ENCODE measurements around the gene TMCO5A.

The TMCO5A gene

DNA sequence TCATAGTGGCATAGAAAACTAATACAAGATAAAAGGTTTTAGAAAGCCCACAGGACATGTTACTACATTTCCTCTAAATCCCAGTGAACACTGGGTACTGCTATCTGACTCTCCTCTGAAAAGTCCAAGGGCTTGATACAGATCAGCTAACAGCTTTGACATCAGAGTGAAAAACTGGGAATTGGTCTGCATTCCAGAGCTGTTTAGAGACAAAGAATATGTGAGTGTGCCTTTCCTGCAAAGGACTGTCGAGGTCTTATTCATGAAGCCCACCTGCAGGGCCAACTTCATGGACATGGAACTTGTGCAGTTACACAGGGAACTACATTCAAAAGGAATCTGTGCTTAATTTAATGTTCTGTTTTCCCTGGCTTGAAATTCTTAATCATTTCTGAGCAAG lies 5.2 kb upstream of the TMCO5A start:
- TF ChIP-seq, protein P1, sequence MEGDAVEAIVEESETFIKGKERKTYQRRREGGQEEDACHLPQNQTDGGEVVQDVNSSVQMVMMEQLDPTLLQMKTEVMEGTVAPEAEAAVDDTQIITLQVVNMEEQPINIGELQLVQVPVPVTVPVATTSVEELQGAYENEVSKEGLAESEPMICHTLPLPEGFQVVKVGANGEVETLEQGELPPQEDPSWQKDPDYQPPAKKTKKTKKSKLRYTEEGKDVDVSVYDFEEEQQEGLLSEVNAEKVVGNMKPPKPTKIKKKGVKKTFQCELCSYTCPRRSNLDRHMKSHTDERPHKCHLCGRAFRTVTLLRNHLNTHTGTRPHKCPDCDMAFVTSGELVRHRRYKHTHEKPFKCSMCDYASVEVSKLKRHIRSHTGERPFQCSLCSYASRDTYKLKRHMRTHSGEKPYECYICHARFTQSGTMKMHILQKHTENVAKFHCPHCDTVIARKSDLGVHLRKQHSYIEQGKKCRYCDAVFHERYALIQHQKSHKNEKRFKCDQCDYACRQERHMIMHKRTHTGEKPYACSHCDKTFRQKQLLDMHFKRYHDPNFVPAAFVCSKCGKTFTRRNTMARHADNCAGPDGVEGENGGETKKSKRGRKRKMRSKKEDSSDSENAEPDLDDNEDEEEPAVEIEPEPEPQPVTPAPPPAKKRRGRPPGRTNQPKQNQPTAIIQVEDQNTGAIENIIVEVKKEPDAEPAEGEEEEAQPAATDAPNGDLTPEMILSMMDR (IDR thresholded peaks at IDR 0.05; ENCODE audit: low read depth, low read length, missing control alignments), result no peak
- DNase-seq (ENCODE audit: extremely low read depth, low read depth), result no peak

DNA sequence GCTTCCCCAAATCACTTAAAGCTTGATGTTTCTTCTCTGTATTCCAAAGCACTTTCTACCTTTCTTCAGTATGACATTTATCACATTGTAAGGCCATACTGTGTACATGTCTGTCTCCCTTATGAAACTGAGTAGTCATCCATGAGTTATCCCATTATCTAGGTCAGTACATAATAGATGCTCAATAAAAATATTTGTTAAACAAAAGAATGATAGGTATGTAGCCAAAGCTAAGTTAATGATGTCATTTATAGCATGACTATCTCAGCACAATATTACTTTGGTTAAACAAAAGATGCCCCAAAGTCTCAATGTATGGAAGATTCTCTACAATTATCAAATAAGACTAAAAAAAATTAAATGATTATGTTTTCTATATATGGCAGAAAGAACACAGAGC lies 3.1 kb upstream of the TMCO5A start:
- H3K4me3 ChIP-seq (replicated peaks; ENCODE audit: low read depth, low read length), result no peak overlapping the region
- TF ChIP-seq, protein P1 (IDR thresholded peaks at IDR 0.05; ENCODE audit: low read depth, low read length, missing control alignments), result no peak
- DNase-seq (ENCODE audit: extremely low read depth, low read depth), result no peak

More for the DNA sequence above, 5.2 kb upstream of the TMCO5A start:
- H3K4me3 ChIP-seq (replicated peaks; ENCODE audit: low read depth, low read length), result no peak overlapping the region

DNA sequence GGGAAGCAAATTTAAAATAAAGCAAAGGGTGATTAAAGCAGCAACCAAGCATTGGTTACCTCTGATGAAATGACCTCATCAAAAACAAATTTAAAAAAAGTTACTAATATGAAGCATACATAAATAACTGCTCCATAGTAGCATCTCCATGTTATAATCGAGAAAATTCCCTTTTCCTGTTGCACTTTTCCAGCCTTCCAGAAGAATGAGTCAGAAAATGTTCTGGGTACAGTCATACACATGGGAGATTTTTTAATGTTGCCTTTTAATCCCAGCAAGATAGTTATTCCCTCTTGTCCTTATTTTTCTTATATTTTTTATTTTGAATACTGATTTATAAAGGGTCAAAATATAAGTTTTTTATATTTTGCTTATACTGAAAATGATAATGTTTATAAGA lies 2.6 kb upstream of the TMCO5A start:
- TF ChIP-seq, protein P1 (IDR thresholded peaks at IDR 0.05; ENCODE audit: low read depth, low read length, missing control alignments), result no peak
- H3K4me3 ChIP-seq (replicated peaks; ENCODE audit: low read depth, low read length), result no peak overlapping the region
- DNase-seq (ENCODE audit: extremely low read depth, low read depth), result no peak

DNA sequence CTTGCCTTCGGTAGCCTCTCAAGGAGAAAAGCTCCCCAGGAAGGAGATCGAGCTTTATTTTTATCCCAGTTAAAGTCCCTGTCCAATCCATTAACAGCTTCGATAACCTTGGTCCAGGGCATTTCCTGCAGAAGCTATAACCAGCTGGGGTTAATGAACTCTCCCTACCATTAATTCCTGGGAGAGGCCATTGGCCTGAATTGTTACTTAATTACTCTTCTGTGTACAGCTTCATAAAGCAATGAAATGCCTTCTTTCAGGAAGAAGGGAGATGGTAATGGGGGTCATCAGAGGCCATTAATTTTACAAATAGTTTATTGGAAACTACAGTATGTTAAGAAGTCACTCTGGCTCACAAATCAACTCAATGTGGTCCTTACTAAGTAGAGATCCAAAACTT lies 1.9 kb upstream of the TMCO5A start:
- DNase-seq (ENCODE audit: extremely low read depth, low read depth), result no peak
- TF ChIP-seq, protein P1 (IDR thresholded peaks at IDR 0.05; ENCODE audit: low read depth, low read length, missing control alignments), result no peak
- no peak overlapping the region for H3K4me3 ChIP-seq (replicated peaks; ENCODE audit: low read depth, low read length)

DNA sequence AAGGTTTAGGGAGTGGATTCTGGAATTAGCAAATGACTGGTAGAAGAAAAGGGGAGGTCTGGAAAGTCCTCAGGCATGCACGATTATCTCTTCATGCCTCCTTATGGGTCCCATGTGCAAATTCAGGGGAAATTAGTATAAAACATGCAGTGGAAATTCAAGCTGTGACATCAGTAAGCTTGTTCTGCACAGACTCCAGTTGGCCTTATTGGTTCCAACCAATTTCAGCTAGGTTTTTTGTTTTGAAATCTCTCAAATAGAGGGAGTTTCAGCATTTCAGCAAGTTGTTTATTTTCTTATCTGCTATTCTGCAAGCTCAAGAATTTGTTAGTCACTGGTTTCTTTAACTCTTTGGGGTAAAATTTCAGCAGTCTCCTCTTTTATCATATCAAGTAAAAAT lies 774 bp upstream of the TMCO5A start:
- TF ChIP-seq, protein P1 (IDR thresholded peaks at IDR 0.05; ENCODE audit: low read depth, low read length, missing control alignments), result no peak
- no peak for DNase-seq (ENCODE audit: extremely low read depth, low read depth)
- no peak overlapping the region for H3K4me3 ChIP-seq (replicated peaks; ENCODE audit: low read depth, low read length)

DNA sequence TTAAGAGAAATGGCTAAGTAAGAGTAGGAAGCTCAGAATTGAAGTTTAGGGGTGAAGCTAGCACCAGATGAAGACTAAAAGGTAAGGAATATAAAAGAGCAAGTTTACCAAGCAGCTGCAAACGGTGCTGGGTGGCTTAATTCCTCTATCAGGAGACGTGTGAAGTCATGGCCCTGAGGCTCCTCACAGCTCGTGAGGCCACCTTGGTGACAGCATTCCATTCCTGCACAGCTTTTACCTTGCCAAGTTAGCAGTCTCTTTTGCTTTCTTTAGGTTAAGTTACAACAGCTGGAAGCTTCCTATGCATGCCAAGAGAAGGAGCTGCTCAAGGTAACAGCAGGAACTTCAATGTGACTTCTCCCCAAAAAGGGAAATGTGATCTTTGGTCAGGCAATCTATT lies 6.4 kb downstream of the TMCO5A start:
- no peak overlapping the region for H3K4me3 ChIP-seq (replicated peaks; ENCODE audit: low read depth, low read length)
- TF ChIP-seq, protein P1 (IDR thresholded peaks at IDR 0.05; ENCODE audit: low read depth, low read length, missing control alignments), result no peak
- DNase-seq (ENCODE audit: extremely low read depth, low read depth), result no peak

DNA sequence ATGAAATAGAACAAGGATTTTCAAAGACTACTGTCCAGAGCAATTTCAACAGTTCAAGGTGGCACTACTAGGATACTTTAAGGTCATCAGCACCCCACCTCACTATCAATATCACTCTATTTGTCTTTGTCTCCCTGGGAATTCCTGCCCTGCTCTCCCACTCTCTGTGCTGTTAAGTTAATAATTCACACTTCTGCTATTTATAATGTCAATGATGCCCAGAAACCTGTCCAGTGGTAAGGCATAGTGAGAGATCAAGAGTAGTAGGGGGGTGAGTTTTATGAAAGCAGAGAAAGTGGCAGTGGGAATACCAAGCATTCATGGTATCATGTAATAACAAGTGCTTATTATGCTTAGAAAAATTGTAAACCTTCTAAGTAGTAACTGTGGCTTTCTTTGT lies 7.3 kb downstream of the TMCO5A start:
- TF ChIP-seq, protein P1 (IDR thresholded peaks at IDR 0.05; ENCODE audit: low read depth, low read length, missing control alignments), result no peak
- no peak for DNase-seq (ENCODE audit: extremely low read depth, low read depth)
- H3K4me3 ChIP-seq (replicated peaks; ENCODE audit: low read depth, low read length), result no peak overlapping the region

Data from HFF-Myc (cell line).